Stimulated activated CD8-positive, alpha-beta memory T cell treated with anti-CD3 and anti-CD28 coated beads, Interleukin-15, amount 100 ng/mL, for 24 hours (primary cell): ENCODE results near the gene RITA1.

Experiments
- DNase-seq: peaks from one replicate; pipeline ENCODE4 v3.0.0-alpha.2; 2020; ENCODE audit warnings: low read depth

Gene RITA1

DNA sequence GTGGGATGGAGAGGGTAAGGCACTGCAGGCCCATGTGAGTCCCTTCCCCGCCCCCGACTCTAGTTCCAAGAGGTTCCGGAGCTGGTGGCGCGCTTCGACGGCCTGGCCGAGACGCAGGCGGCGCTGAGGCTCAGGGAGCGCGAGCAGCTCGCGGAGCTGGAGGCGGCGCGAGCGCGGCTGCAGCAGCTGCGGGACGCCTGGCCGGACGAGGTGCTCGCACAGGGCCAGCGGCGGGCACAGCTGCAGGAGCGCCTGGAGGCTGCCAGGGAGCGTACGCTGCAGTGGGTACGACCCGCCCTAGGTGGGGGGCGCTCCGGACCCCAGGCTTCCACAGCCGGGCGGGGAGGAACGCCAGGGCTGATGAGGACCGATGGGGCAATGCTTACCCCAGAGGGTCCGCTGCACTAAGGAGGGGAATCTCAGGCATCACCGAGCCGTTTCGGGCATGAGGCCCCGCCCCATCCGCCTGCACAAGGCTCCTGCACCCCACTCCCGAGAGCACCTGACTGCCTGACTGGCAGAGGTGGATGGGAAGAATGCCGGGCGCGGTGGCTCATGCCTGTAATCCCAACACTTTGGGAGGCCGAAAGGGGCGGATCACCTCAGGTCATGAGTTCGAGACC is 31.1 kb upstream of the RITA1 start:
- no peak for DNase-seq

DNA sequence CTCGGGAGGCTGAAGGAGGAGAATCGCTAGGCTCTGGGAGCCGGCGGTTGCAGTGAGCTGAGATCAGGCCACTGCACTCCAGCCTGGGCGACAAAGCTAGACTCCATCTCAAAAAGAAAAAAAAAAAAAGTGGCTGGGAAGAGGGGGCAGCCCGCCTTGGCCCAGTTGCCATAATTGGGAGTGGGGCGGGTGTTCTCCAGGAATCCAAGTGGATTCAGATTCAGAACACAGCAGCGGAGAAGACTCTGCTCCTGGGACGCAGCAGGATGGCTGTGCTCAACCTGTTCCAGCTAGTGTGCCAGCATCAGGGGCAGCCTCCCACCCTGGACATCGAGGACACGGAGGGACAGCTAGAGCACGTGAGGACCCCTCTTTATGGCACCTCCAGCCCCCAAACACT is 30.5 kb upstream of the RITA1 start:
- DNase-seq = no peak

DNA sequence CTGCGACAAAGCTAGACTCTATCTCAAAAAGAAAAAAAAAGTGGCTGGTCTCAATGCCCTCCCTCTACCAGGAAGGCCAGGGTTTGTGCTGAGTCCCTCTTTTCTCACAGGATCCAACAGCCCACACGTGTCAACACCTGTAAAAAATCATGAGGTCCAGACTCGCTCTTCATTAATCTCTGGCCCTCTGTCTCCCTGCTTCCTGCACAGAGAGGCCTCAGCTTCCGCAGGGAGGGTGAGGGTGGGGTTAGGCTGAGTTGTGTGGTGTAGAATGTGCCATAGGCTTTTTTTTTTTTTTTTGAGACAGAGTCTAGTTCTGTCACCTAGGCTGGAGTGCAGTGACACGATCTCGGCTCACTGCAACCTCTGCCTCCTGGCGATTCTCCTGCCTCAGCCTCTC is 29.9 kb upstream of the RITA1 start:
- no peak for DNase-seq

DNA sequence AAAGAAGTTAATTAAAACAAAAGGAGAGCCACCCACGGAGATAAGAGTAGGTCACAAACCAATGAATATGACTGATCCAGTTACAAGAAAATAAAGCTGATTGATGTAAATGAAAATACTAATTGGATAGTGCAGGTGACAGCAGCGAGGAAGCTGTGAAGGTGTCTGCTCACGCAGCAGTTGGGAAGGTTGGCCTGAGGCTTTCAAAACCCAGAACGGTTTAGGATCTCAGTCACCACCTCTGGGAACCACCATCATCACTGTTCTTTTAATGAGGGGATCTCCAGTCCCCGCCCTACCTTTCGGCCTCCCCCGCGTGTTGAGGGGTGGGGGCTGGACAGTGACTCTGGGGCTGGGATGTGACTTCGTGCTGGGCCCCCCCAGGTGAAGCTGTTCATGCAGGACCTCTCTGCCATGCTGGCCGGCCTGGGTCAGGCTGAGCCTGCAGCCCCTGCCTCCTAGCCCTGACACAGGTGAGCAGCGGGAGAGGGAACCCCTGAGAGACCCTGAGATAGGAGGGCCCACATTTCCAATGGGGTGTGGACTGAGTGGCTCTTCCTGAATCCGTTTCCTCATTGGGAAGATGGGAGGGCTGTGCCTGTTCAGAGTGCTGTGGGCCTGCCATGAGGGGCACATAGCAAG is 28.2 kb upstream of the RITA1 start:
- DNase-seq = no peak

DNA sequence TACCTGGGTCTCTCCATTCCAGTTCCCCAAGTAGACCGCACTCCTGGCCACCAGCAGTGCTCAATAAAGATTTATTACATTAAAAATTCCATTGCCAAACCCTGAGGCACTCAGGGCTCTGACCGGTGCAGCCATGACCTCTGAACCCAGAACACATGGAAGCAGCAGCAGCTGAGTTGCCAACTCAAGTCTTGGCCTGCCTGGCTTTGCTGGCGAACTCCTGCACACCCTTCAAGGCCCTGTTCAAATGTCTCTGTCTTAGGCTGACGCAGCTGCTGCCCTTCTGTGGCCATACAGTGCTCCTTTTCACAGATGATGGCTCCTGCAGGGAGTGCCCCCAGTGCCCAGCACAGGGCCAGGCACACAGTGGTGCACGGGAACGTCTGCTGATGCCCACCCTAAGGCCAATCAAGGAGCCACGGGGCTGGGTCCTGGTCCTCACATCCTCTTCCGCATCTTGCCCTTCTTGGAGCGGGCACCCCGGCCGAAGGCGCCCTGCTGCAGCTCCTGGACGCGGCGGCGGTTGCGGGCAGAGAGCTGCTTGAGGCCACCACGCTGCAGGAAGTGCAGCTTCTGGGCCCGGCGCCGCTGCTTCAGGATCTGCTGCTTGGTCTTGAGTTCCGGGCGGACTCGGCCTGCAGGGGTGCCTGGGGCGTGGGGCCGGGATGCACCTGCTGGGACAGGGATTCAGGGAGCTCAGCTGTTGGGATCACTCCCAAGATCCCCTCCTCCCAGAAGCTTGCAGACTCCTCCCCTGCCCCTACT is 26.9 kb upstream of the RITA1 start:
- DNase-seq = no peak

DNA sequence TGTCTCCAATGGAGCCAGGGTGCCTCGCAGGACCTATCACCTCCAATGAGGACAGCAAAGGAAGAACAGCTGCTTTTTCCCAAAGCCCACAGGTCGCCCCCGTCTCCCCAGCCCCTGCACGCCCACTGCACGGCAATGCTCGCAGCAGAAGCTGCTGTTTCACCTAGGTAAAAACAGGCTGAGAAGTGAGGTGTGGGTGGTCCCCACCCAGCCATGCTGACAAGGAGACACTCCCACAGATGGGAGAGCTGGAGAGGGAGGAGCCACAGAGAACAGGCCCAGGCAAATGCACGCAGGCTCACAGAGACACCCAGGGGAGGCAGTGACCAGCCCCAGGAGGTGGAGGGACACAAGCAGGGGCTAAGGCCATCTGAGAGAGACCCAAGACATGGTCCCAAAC is 25.6 kb upstream of the RITA1 start:
- DNase-seq = no peak

DNA sequence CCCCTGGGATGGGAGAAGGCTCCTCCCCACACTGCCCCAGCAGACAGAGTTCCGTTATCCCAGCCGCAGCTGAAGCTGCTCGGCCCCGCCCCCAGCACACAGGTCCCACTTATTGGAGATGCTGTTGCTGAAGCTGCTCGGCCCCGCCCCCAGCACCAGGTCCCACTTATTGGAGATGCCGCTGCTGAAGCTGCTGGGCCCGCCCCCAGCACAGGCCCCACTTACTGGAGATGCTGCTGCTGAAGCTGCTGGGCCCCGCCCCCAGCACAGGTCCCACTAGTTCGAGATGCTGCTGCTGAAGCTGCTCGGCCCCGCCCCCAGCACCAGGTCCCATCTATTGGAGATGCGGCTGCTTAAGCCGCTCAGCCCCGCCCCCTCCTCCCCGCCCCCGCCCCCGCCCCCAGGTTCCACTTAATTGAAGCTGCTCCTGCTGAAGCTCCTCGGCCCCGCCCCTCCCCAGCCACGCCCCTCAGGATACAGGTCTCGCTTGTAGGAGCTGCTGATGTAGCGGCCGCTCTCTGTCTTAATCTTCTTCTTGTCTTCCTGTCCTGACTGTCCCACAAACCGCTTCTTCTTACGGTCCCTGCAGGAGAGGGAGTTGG is 24.0 kb upstream of the RITA1 start:
- no peak for DNase-seq

DNA sequence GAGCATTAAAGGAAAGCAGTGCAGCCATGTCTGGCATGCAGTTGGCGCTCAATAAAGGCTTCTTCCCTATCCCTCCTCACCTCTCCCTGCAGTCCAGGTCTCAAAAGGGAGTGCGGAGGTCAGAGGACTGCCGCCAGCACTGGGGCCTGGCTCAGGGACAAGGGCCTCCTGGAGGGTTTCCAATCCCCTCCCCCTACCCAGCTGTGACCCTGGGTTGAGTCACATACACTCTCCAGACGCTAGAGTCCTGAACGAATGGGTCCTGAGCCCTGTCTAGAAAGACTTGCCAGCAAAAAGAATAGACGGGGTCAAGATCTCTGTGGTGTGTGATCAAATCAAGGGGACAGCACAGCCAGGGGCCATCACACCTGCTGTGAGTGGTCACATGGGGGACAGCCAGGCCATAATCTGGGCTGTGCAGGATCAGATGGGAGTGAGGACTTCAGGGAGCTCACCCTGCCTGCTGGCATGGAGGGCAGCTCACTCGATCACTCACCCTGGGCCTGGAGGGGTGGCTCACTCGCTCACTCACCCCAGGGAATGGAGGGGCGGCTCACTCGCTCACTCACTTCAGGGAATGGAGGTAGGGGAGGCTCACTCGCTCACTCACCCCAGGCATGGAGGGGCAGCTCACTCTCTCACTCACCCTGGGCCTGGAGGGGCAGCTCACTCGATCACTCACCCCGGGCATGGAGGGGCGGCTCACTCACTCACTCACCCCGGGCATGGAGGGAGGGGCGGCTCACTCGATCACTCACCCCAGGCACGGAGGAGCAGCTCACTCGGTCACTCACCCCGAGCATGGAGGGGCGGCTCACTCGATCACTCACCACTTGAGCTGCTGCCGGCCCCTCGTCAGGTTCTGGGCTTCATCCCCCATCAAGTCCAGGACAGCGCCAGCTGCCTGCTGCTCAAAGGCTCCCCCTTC is 23.2 kb upstream of the RITA1 start:
- DNase-seq = no peak

DNA sequence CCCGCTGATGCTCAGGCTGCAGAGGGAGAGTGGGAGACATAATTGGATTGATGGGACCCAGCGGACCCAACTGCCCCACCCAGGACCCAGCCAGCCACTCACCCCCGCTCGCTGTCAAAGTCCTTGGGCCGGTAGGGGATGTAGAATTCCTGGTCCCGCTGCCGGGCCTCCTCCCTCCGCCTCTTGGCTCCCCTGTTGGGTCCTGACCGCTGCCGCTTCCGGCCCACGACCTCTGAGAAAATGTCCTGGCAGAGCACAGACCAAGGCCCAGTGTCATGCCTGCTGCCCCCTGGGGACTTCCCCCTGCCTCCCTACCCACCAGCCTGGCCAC is 22.5 kb upstream of the RITA1 start:
- DNase-seq = no peak

DNA sequence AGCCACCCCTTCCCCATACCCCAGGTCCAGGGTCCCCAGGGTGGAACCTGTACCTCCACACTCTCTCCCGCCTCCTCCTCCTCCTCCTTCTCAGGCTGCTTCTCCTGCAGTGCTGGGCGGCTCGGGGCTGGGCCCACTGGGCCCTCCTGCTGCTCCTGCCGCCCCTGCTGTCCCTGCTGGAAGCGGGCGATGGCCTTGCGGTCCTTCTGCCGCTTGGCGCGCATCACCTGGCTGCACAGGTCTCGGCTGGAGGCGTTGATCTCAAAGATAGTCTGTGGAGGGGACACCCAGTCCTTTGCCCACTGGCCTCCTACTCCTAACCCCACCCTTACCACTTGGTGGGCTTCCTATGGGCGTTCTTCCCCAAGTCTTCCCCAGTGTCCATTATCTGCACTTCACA is 21.5 kb upstream of the RITA1 start:
- DNase-seq = no peak

DNA sequence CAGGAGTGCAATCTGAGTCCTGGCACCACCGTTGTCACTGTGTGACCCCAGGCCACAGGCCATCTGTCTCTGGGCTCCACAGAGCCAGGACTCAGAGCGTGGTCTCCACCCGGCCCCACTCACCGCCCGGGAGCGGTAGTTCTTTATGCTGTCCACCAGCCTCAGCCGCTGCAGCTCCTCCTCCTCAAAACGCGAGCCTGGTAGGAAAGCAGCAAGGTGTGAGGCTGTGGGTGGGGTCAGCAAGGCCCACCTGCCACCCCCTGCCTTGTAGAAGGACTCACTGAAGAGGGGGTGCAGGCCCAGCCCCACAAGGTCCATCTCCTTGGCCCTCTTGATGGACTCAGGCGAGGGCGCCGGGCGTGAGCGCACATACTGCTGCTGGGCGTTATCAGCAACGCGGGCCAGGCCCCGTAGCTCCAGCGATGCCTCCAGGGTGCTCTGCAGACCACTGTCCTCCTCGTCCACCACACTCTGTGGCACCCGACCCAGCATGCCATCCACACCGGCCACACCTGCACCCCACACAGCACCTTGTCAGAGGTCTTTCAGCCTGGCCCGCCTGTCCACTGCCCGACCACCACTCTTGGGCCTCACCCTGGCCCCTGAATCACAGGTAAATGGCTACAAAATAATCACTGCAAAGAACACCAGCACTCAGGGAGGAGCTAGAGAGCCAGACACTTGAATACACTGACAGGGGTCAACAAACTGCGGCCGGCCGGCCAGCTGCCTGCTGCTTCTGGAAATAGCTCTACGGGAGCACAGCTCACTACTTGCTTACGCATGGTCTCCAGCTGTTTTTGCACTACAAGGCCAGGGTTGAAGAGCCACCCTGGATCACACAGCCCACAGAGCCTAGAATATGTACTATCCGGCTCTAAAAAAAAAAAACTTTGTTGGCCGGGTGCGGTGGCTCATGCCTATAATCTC is 19.7 kb upstream of the RITA1 start:
- DNase-seq = no peak

DNA sequence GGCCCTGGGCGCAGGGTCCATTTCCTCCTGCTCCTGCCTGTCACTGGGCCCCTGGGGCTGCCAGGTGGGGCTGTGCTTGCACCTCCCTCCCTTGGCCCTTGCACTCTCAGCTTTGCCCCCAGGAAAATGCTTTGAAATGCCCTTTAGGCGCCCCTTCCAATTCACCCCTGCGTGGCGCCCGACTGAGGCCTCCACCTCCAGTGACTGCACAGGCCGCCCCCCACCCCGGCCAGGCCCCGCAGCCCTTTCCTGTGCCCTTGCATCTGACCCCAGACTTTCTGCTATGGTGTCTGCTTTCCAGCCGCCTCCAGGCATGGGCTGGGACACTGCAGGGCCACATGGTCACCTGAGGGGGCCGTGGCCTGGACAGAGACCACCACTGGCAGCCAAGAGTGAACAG is 17.7 kb upstream of the RITA1 start:
- no peak for DNase-seq

DNA sequence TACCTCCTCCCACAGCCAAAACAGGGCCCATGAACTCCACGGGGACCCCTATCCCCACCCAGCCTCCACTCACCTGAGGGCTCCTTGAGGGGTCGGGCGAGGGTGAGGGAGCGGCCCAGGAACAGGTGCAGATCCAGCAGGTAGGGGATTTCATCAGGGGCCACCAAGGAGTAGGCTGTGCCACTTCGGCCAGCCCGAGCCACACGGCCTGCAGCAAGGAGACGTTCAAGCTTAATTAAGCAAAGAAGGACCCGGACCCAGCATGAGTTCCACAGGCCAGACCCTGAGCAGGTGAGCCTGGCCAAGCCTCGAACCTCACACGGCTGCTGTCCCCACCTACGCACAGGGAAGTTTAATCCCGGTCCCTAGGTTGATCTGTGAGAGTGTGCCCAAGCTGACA is 15.8 kb upstream of the RITA1 start:
- no peak for DNase-seq

DNA sequence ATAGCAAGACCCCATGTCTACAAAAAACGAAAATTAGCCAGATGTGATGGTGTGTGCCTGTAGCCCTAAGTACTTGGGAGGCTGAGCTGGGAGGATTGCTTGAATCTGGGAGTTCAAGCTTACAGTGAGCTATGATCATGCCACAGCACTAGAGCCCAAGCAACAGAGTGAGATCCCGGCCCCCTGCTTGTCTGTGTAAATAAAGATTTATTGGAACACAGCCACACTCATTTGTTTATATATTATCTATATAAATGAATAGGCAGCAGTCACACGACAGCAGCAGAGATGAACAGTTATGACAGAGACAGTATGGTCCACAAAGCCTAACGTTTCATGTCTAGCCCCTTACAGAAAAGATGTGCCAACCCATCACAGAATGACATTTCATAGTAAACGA is 15.1 kb upstream of the RITA1 start:
- DNase-seq = no peak

DNA sequence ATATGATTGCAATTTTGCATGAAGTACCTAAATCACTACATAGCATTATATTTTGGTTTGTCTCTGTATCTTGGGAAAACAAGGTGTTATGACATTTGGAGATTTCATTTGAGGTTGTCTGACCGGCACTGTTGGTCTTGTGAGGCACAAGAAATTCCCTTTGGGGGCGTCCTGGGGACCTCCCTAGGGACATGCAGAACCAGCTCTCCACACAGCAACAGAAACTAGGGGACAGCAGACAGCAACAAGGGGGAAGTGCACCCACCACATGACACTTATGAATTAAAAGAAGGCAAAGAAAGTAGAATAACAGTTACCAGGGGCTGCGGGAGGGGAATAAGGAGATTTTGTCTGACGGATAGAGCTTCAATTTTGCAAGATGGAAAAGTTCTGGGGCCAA is 14.6 kb upstream of the RITA1 start:
- no peak for DNase-seq

DNA sequence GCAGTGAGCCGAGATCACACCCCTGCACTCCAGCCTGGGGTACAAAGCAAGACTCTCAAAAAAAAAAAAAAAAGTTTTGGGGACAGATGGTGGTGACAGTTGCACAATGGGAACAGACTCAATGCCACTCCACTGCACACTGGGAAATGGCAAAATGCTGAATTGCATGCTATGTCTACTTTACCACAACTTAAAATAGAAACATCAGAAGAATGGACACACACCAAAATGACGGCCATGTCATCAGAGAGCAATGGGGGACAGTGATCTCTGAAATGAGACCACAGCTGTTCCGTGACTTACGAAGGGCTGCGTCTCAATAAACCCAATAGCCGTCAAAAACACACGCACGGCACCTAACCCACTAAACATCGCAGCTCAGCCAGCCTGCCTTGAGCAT is 14.0 kb upstream of the RITA1 start:
- DNase-seq = no peak

DNA sequence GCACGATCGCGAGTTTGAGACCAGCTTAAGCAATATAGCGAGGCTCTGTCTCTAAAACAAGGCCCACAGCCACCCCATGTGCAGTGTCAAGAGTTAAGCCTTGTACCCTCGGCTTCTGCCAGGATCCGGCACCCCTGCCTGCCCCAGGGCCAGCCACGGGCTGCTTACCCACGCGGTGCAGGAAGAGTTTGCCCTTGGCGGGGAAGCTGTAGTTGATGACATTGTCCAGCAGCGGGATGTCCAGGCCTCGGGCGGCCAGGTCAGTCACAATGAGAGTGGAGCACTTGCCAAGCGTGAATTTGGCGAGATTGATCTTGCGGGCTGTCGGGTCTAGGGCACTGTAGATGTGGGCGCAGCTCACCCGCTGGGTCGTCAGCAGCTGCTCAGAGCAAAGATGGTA is 13.3 kb upstream of the RITA1 start:
- DNase-seq = no peak

DNA sequence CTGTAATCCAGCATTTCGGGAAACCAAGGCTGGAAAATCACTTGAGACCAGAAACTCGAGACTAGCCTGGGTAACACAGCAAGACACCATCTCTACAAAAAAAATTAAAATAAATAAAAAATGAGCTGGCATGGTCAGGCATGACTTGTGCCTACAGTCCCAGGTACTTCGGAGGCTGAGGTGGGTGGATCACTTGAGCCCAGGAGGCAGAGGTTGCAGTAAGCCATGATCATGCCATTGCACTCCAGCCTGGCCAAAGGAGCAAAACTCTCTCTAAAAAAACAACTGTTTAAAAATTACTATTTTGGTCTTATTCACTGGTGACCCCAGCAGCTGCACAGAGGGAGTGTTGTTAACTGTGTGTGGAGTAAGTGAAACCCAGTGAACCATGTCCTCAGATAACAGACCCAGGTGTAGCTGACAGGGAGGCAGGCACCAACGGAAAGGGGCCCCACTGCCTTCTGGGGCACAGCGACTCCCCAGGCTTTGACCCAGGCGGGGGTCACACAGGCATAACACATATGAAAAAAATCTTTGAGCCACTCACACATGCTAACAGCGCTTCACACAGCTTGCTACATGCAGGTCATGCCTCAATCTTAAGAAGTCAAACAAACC is 12.3 kb upstream of the RITA1 start:
- DNase-seq = no peak

DNA sequence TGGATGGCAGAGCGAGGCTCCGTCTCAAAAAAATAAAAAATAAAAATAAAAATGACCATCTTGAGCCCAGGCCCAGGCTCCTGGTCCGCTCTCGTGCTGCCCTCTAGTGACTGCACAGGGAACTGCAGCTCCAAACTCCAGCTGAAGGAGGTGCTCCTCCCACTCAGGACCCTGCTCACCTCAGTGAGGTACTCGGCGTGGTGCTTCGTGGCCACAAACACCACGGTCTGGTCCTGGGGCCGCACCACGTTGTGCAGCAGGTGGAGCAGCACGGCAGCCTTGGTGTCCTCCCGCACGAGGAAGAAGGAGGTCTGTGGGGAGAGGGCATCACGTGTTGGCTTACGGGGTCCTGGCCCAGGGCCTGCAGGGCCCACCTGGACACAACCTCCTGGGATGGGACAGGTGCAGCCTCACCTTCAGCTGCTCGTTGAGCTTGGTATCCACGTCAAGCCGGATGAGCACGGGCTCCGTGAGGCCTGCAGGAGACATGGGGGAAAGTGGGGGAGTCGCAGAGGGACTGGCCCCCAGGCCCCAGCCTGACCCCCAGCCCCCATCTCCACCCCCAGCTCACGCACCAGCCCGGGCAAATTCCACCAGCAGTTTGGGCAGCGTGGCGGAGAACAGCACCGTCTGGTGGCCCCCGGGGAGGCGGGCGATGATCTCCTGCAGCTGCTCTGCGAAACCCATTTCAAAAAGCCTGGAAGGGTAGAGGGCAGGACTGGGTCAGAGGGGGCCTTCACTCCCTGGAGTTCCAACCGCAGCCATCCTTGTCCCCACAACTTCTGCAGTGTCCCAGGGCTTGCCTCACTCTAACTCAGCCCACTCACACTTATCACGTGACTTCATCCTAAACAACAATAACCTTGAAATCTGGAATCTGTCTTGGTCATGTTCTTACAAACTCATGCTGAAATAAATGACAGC is 10.8 kb upstream of the RITA1 start:
- peak; percentile 62 for DNase-seq

DNA sequence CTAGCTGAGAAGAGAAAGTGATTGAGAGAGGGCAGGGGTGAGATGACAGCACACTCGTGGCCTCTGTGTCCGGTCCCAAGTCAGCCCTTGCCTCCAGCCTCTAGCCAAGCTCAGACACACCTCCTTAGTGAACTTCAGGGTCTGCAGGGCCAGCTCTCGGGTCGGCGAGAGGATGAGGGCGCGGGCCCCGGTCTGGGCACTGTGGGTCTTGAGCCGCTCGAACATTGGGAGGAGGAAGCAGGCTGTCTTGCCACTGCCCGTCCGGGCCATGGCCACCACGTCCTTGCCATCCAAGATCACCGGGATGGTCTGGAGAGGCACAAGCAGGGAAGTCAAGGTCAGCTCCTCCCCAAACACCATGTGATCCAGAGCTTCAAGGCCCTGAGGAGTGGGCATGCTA is 6.5 kb upstream of the RITA1 start:
- DNase-seq = no peak
